Gastroesophageal sphincter (tissue), 3 donors: ENCODE measurements around the gene AQP6.

ENCODE experiments used
- POLR2A ChIP-seq, 2 donors: fragments of 450-650 bp; IDR thresholded peaks; one replicate each; pipeline ENCODE4 v1.6.1; 2017; ENCODE audit warnings: antibody characterized with exemption in 2 of 2, mild to moderate bottlenecking in 2 of 2, moderate library complexity in 1 of 2
- TF ChIP-seq, protein P1 (sequence below), 4 experiments: fragments of 200-600 bp in 2 of 4; fragments of 450-650 bp in 2 of 4; sonication (generic) in 1 of 4; IDR thresholded peaks; one replicate each; pipeline ENCODE4 v1.5.1; 2017 to 2019; ENCODE audit warnings: antibody characterized with exemption in 4 of 4, mild to moderate bottlenecking in 2 of 4, moderate library complexity in 2 of 4

DNA sequence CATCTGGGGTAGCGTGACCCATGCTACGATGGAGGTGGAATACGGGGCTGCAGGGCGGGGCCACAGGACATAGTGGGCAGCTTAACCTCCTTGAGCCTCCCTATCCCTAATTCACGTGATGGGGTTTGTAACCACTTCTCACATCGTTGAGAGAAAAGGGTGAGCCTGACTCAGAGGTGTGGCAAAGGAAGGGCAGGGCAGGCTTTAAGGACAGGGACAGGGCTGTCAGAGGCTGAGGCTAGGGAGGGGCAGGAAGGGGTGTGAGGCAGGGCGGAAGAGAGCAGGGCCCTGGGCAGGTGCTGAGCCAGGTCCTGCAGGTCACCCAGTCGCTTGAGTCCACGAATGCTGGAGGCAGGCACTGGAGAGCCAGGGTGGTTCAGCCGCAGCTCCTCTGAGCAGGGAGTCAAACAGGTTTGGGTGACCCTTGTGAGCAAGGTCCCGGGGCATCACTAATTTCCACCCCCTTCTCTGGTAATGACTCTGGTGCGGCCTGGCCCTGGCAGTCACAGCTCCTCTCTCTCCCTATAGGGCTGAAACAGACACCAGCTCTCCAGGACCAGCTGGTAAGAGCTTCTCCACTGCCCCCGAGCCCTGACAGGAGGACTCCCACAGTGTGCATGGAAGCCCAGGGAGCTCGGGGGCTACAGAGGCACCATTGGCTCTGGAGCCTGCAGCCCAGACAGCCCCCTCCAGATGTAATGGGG lies 29.7 kb upstream of the AQP6 start:
- TF ChIP-seq, protein P1, sequence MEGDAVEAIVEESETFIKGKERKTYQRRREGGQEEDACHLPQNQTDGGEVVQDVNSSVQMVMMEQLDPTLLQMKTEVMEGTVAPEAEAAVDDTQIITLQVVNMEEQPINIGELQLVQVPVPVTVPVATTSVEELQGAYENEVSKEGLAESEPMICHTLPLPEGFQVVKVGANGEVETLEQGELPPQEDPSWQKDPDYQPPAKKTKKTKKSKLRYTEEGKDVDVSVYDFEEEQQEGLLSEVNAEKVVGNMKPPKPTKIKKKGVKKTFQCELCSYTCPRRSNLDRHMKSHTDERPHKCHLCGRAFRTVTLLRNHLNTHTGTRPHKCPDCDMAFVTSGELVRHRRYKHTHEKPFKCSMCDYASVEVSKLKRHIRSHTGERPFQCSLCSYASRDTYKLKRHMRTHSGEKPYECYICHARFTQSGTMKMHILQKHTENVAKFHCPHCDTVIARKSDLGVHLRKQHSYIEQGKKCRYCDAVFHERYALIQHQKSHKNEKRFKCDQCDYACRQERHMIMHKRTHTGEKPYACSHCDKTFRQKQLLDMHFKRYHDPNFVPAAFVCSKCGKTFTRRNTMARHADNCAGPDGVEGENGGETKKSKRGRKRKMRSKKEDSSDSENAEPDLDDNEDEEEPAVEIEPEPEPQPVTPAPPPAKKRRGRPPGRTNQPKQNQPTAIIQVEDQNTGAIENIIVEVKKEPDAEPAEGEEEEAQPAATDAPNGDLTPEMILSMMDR (IDR thresholded peaks at IDR 0.05) = no peak
- no peak for TF ChIP-seq POLR2A (IDR thresholded peaks at IDR 0.05)
